Panc1 (cell line): ENCODE results near the gene PHLDB1. TPM values are rescaled to one million over a fixed set of nuclear protein-coding genes. Genes with fewer than 3 reads are reported as not detected.

Experiments used
- ATAC-seq: fragments of 200-7000 bp; cut with Tn5 transposase; 2 replicates; pipeline ENCODE4 v1.9.1; 2020; ENCODE audit warnings: mild to moderate bottlenecking, moderate library complexity
- BruUV-seq: library from RNA; stranded (reverse); fragments of 400-500 nt; replicated peaks from 2 replicates; lab custom pipeline; 2021; lab: Mats Ljungman, UMichigan
- CTCF ChIA-PET: fragments of 300-600 bp; sonication (Branson Sonifier 250); formaldehyde crosslinking; loops from one replicate; lab custom pipeline; 2022; ENCODE audit warnings: antibody characterized with exemption; lab: Charles Lee
- POLR2A ChIA-PET: fragments of 300-600 bp; sonication (Branson Sonifier 250); formaldehyde crosslinking; loops from one replicate; lab custom pipeline; 2022; ENCODE audit warnings: antibody characterized with exemption; lab: Charles Lee
- DNase-seq: peaks from one replicate; pipeline ENCODE4 v3.0.0-alpha.2; 2010; ENCODE audit warnings: low read depth, low spot score
- H3K27ac ChIP-seq: 2 replicates; pipeline ENCODE4 v1.5.1; 2011; ENCODE audit warnings: mild to moderate bottlenecking, low read length, inconsistent platforms
- H3K27me3 ChIP-seq: fragments of 200-500 bp; sonication (Bioruptor generic); 2 replicates; pipeline ENCODE4 v1.6.0; 2014; ENCODE audit warnings: low read length, inconsistent platforms; ENCODE audit not compliant: control insufficient read depth, insufficient read depth
- H3K36me3 ChIP-seq: fragments of 200-500 bp; sonication (Bioruptor generic); 2 replicates; pipeline ENCODE4 v1.5.1; 2014; ENCODE audit warnings: inconsistent platforms, mild to moderate bottlenecking, low read length, moderate library complexity; ENCODE audit not compliant: control insufficient read depth, insufficient read depth
- H3K4me1 ChIP-seq: 2 replicates; pipeline ENCODE4 v1.5.1; 2011; ENCODE audit warnings: inconsistent platforms, mild to moderate bottlenecking, low read length, moderate library complexity; ENCODE audit not compliant: control insufficient read depth, insufficient read depth
- H3K4me3 ChIP-seq, 2 experiments: 2 replicates each; pipeline ENCODE4 v1.5.1; 2011 to 2012; ENCODE audit warnings: low read depth in 2 of 2, low read length in 2 of 2, mild to moderate bottlenecking in 2 of 2, inconsistent platforms in 1 of 2, moderate library complexity in 1 of 2
- H3K9me3 ChIP-seq: fragments of 200-500 bp; sonication (Bioruptor generic); 2 replicates; pipeline ENCODE4 v1.5.1; 2014; ENCODE audit warnings: low read depth, mild to moderate bottlenecking, inconsistent platforms, low read length, moderate library complexity; ENCODE audit not compliant: control insufficient read depth, insufficient read depth
- POLR2AphosphoS5 ChIP-seq: IDR thresholded peaks from 2 replicates; pipeline ENCODE4 v1.6.1; 2012; ENCODE audit warnings: mild to moderate bottlenecking, low read depth, low read length, moderate library complexity
- SIN3A ChIP-seq: IDR thresholded peaks from 2 replicates; pipeline ENCODE4 v1.6.1; 2012; ENCODE audit warnings: low read depth, mild to moderate bottlenecking, low read length, moderate library complexity, borderline replicate concordance; ENCODE audit not compliant: insufficient read depth
- TCF7L2 ChIP-seq: IDR thresholded peaks from 2 replicates; pipeline ENCODE4 v1.6.1; 2011; ENCODE audit warnings: mild to moderate bottlenecking, low read depth, low read length, inconsistent platforms
- in situ Hi-C: cut with HindIII; loops from 2 replicates; pipeline ENCODE4 v1.10.0; 2016; ENCODE audit warnings: low sequenced_read_pairs, low pct_unique_long_range_greater_than_20kb
- intact Hi-C: fragments of 100-400 bp; cut with micrococcal nuclease; formaldehyde crosslinking; loops from one replicate; pipeline ENCODE4 v1.10.0; 2022; ENCODE audit not compliant: unreplicated experiment
- total RNA-seq: library from RNA; stranded (reverse); gene quantifications from one replicate; pipeline ENCODE4 v1.2.1, GENCODE V29; 2021; ENCODE audit not compliant: unreplicated experiment
- TF ChIP-seq, protein P1 (sequence below), 2 experiments: IDR thresholded peaks; 2 replicates each; pipeline ENCODE4 v1.6.1; 2011 to 2012; ENCODE audit warnings: low read depth in 2 of 2, control low read depth in 1 of 2, low read length in 1 of 2, mild to moderate bottlenecking in 1 of 2, moderate library complexity in 1 of 2; ENCODE audit not compliant: insufficient read depth in 1 of 2
- TF ChIP-seq, protein P2 (sequence below): fragments of 450-650 bp; IDR thresholded peaks from 2 replicates; pipeline ENCODE4 v1.5.1; 2017; ENCODE audit warnings: mild to moderate bottlenecking

The PHLDB1 gene
- total RNA-seq, 1 experiment from 2014 or later, result 97.7 TPM

- DNase-seq (no peak), ATAC-seq (no peak)
- intact Hi-C loops, result no loop called here
- Histone ChIP-seq H3K9me3 (no peaks in the 10 kb centered on the region), H3K4me3 (no peak overlapping the region), H3K4me1 (no peaks in the 10 kb centered on the region), H3K36me3 (peaks cover 2% of the 10 kb centered on the region; the same call in 1 of the 2 replicates), H3K27ac (no peak overlapping the region), H3K27me3 (no peaks in the 10 kb centered on the region)
- CTCF ChIA-PET, result interaction anchor here (0.6 kb wide), 1 partner anchor 43 kb away, joined by 5 read pairs; no protein-coding TSS in a partner anchor
- no peak for TF ChIP-seq TCF7L2
- TF ChIP-seq, protein P1, sequence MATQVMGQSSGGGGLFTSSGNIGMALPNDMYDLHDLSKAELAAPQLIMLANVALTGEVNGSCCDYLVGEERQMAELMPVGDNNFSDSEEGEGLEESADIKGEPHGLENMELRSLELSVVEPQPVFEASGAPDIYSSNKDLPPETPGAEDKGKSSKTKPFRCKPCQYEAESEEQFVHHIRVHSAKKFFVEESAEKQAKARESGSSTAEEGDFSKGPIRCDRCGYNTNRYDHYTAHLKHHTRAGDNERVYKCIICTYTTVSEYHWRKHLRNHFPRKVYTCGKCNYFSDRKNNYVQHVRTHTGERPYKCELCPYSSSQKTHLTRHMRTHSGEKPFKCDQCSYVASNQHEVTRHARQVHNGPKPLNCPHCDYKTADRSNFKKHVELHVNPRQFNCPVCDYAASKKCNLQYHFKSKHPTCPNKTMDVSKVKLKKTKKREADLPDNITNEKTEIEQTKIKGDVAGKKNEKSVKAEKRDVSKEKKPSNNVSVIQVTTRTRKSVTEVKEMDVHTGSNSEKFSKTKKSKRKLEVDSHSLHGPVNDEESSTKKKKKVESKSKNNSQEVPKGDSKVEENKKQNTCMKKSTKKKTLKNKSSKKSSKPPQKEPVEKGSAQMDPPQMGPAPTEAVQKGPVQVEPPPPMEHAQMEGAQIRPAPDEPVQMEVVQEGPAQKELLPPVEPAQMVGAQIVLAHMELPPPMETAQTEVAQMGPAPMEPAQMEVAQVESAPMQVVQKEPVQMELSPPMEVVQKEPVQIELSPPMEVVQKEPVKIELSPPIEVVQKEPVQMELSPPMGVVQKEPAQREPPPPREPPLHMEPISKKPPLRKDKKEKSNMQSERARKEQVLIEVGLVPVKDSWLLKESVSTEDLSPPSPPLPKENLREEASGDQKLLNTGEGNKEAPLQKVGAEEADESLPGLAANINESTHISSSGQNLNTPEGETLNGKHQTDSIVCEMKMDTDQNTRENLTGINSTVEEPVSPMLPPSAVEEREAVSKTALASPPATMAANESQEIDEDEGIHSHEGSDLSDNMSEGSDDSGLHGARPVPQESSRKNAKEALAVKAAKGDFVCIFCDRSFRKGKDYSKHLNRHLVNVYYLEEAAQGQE (IDR thresholded peaks at IDR 0.05; ENCODE audit: insufficient read depth in 1 of 2, low read depth in 2 of 2, low read length in 1 of 2), result no peak
- TF ChIP-seq, protein P2, sequence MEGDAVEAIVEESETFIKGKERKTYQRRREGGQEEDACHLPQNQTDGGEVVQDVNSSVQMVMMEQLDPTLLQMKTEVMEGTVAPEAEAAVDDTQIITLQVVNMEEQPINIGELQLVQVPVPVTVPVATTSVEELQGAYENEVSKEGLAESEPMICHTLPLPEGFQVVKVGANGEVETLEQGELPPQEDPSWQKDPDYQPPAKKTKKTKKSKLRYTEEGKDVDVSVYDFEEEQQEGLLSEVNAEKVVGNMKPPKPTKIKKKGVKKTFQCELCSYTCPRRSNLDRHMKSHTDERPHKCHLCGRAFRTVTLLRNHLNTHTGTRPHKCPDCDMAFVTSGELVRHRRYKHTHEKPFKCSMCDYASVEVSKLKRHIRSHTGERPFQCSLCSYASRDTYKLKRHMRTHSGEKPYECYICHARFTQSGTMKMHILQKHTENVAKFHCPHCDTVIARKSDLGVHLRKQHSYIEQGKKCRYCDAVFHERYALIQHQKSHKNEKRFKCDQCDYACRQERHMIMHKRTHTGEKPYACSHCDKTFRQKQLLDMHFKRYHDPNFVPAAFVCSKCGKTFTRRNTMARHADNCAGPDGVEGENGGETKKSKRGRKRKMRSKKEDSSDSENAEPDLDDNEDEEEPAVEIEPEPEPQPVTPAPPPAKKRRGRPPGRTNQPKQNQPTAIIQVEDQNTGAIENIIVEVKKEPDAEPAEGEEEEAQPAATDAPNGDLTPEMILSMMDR, result no peak
- no peak for TF ChIP-seq POLR2AphosphoS5
- no peak for TF ChIP-seq SIN3A
- in situ Hi-C loops, result no loop called here
- POLR2A ChIA-PET, result no interaction called here
- no TSS peak for BruUV-seq
These were observed 36.0 kb downstream of the PHLDB1 start for GRCh38 chr11:118643142-118643994.

DNA sequence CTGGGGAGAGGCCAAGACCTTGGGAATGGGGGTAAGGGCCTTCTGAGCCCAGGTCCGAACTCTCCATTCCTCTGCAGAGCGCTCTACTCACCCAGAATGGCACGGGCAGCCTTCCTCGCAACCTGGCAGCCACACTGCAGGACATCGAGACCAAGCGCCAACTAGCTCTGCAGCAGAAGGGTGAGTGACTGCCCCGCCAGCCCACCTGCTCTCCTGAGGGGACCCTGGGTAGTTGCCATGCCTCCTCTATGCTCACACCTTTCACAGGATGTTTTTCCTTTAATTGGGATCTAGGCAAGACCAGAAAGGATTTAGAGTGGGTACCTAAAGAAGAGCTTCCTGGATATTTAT is 36.6 kb downstream of the PHLDB1 start:
- ChIA-PET CTCF (interaction anchor here (0.6 kb wide), 1 partner anchor 43 kb away, joined by 5 read pairs; no protein-coding TSS in a partner anchor), POLR2A (no interaction called here)
- intact Hi-C loops, result no loop called here
- ATAC-seq, result no peak
- BruUV-seq, result no TSS peak
- Histone ChIP-seq H3K36me3 (peaks cover 2% of the 10 kb centered on the region; the same call in 1 of the 2 replicates), H3K9me3 (no peaks in the 10 kb centered on the region), H3K4me1 (no peaks in the 10 kb centered on the region), H3K4me3 (no peak overlapping the region), H3K27ac (no peak overlapping the region), H3K27me3 (no peaks in the 10 kb centered on the region)
- in situ Hi-C loops, result no loop called here
- DNase-seq, result no peak
- TF ChIP-seq POLR2AphosphoS5, result no peak
- TF ChIP-seq, protein P2, result no peak
